T-helper 1 cell treated with Interleukin-12 subunit alpha and Interleukin-12 subunit beta and Interleukin-4 antibody, amounts not matched to agents 30 μg/mL and 1 μg/mL, for 36 hours (primary cell): ENCODE results near the gene RXRB.
A peak's percentile ranks its signal among the peaks of the same experiment; 100 is the strongest.

ENCODE experiments used
- H3K27ac Mint-ChIP-seq: one replicate; pipeline ENCODE4 v1.8.0; 2021; ENCODE audit warnings: mild to moderate bottlenecking, mixed read lengths
- H3K27me3 Mint-ChIP-seq: one replicate; pipeline ENCODE4 v1.8.0; 2021; ENCODE audit warnings: low read depth, mixed read lengths
- H3K36me3 Mint-ChIP-seq: one replicate; pipeline ENCODE4 v1.8.0; 2021; ENCODE audit warnings: low read depth, mixed read lengths
- H3K4me1 Mint-ChIP-seq: one replicate; pipeline ENCODE4 v1.8.0; 2021; ENCODE audit warnings: low read depth, mixed read lengths
- H3K4me3 Mint-ChIP-seq: one replicate; pipeline ENCODE4 v1.8.0; 2021; ENCODE audit warnings: mild to moderate bottlenecking, moderate library complexity, mixed read lengths
- H3K9me3 Mint-ChIP-seq: one replicate; pipeline ENCODE4 v1.8.0; 2021; ENCODE audit warnings: mixed read lengths

Gene RXRB

DNA sequence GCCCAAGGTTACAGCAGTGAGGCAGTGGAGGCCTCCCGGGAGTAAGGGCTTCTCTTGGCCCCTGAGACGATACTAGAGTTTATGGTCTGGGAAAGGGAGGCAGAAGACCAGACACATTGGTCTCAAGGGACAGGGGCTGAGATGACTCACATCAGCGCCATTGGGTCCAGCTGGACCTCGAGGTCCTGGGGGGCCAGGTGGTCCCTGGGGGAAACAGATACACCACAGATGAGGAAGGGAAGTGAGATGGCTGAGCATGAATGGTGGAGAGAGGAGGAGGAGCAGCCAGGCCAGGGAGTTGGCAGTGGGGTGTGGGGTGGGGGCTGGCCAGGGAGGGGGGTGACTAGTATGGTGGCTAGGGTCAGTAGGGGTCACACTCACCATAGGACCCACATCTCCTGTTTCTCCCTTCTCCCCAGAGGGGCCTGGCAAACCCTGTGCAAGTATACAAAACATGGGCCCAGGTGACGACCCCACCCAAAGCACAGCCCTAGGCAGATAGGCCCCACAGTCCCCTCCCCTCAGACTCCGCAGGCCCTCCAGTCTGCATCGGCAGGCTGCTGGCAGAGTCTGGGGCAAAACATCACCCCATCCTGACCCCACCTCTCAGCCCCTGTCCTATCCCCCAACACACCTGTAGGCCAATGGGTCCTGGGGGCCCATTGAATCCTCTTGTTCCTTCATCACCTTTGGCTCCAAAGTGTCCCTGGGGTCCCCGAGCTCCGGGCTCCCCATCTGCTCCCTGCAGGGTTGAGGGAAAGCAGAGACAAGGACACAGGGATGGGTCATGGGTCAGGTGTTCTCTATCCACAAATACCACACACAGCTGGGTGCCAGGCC, 30.1 kb downstream of the RXRB start:
- no peaks in the 10 kb centered on the region for H3K9me3 Mint-ChIP-seq
- H3K36me3 Mint-ChIP-seq, result no peaks in the 10 kb centered on the region
- H3K27me3 Mint-ChIP-seq, result peaks cover 5% of the 10 kb centered on the region
- H3K4me3 Mint-ChIP-seq, result no peak overlapping the region
- no peak overlapping the region for H3K27ac Mint-ChIP-seq
- no peaks in the 10 kb centered on the region for H3K4me1 Mint-ChIP-seq

DNA sequence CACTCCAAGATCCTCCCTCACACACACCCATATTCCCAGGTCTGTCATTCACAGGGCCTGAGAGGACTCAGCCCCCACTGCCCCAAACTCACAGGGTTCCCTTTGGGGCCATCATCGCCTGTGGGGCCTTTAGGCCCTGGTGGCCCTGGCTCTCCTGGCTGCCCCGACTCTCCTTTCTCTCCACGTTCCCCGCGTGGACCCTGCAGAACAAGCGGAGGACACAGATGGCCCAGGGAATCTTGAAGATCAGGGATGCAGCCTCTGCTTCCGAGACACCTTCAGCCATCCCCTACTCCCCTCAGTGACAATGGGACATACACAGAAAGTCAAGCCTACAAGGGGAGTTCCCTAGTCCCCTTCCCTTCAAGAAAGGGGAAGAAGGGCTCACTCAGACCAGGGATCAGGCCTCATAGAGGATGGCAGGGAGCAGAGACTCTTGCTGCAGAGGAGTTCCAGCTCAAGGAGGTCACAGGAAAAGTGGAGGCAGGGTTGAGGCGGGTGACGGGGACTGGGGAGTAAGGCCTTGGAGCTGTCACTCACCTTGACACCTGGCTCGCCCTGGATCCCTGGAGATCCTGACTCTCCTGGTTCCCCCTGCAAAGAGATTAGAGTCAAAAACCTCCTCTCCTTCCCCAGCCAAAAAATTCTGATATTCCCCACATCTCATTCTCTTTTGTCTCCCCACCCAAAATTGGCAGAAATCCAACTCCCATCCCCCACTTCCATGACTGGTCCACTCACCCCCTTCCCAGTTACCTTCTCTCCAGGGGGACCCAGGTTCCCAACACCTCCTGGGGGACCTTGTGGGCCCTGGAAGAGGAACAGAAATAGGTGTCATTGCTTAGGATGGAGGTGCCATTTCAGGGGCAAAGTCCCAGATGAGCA, 30.9 kb downstream of the RXRB start:
- Mint-ChIP-seq H3K4me3 (no peak overlapping the region), H3K36me3 (no peaks in the 10 kb centered on the region), H3K27ac (no peak overlapping the region), H3K9me3 (no peaks in the 10 kb centered on the region), H3K4me1 (no peaks in the 10 kb centered on the region), H3K27me3 (peaks cover 1% of the 10 kb centered on the region)

DNA sequence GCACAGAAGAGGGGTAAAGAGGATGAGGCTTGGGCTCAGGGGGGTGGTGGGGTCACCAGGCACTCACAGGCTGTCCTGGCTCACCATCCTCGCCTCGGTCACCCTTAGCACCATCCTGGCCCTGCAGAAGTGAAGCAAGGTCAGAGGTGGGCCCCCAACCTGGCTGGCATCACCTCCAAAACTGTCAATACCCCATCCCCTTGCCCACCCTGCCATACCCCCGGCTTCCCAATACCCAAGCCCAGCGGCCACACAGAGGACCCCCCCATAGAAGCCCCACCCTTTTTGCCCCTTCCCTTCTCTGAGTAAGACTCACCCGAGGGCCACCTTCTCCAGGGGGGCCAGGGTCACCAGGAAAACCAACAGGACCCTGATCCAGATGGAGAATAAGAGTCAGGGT, 31.8 kb downstream of the RXRB start:
- H3K4me1 Mint-ChIP-seq, result no peaks in the 10 kb centered on the region
- no peaks in the 10 kb centered on the region for H3K27me3 Mint-ChIP-seq
- no peak overlapping the region for H3K27ac Mint-ChIP-seq
- no peaks in the 10 kb centered on the region for H3K36me3 Mint-ChIP-seq
- H3K9me3 Mint-ChIP-seq, result no peaks in the 10 kb centered on the region
- H3K4me3 Mint-ChIP-seq, result no peak overlapping the region

DNA sequence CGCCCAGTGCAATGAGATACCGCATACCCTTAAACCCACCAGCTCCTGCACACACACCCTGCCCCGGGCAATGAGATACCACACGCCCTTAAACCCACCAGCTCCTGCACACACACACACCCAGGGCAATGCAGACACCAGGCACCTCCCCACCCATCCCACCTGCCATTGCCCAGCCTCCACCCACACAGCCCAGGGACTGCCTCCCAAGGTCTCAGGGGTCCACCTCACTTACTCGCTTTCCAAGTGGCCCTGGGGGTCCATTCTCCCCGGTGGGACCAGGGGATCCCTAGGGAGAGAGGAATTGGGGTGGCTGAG, 32.2 kb downstream of the RXRB start:
- no peak overlapping the region for H3K4me3 Mint-ChIP-seq
- H3K4me1 Mint-ChIP-seq, result no peaks in the 10 kb centered on the region
- H3K36me3 Mint-ChIP-seq, result no peaks in the 10 kb centered on the region
- no peak overlapping the region for H3K27ac Mint-ChIP-seq
- no peaks in the 10 kb centered on the region for H3K27me3 Mint-ChIP-seq
- no peaks in the 10 kb centered on the region for H3K9me3 Mint-ChIP-seq

DNA sequence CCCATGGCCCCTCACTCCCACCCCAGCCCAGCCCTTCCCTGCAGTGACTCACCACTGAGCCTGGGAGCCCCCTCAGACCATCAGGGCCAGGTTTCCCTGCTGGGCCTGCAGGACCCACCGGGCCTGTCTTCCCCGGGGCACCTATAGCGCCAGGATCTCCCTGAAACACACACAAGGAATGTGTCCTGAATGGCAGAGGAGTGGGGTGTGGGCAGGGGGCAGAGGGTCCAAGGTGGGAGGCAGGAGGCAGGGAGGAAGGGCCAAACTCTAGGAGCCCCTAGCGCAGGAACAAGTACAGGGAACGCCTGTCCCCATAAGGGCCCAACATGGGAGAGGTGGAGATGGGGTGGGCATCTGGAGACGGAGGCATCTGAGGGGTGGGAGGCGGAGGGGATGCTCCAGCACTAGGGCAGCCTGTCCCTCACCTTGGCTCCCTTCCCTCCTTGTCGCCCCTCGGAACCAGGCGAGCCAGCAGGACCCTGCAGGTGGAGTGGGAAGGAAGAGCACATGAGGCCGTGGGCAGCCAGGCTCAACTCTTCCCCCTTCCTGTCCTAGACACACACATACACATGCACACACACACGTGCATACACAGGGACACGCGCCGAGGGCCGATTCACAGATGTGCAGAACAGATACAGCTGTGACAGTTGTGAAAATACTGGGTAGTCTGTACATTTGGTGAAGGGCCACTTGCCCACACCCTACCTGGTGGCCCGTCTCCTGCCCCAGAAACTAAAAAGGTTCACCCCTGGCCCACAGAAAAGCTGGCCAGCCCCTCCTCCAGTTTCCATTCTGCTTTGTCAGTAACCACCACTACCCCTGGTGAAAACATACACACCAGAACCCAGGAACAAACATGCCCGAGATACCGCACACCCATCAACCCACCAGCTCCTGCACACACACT, 32.8 kb downstream of the RXRB start:
- Mint-ChIP-seq H3K27me3 (no peaks in the 10 kb centered on the region), H3K27ac (no peak overlapping the region), H3K9me3 (no peaks in the 10 kb centered on the region), H3K36me3 (no peaks in the 10 kb centered on the region), H3K4me3 (no peak overlapping the region), H3K4me1 (no peaks in the 10 kb centered on the region)

DNA sequence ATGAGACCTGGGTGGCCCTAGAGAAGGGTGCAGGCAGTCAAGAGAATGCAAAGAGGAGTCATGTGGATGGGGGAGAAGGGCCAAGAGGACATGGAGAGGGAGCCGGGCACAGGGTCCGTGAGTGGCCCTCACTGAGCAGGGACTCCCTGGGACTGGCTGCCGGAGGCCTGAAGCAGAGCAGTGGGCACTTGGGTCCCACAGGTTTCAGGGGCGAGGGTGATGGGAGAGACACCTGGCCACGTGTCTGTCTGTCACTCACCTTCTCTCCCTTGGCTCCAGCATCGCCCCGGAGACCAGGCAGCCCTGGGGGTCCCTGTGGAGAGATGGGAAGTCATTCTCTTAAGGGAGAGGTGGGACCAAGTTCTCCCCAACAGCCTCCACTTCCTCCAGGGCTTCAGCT, 33.7 kb downstream of the RXRB start:
- Mint-ChIP-seq H3K27me3 (no peaks in the 10 kb centered on the region), H3K4me3 (no peak overlapping the region), H3K36me3 (no peaks in the 10 kb centered on the region), H3K4me1 (no peaks in the 10 kb centered on the region), H3K9me3 (no peaks in the 10 kb centered on the region), H3K27ac (no peak overlapping the region)

DNA sequence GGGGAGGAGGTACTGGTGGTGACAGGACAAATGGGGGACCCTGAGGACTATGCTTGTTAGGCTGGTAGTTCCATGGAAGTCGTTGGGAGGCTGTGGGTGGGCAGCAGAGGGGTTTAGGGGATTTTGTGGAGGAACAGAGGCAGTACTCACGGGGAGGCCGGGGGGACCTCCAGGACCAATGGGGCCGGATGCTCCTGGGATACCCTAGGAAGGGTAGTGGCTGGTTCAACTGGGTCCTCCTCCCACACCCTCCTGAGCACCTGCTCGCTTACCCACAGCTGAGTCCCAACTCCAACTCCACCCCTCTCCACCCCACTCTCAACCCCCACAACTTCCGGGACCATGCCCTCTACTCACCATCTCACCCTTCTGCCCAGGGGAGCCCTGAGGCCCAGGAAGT, 34.1 kb downstream of the RXRB start:
- H3K4me3 Mint-ChIP-seq, result no peak overlapping the region
- no peaks in the 10 kb centered on the region for H3K27me3 Mint-ChIP-seq
- no peaks in the 10 kb centered on the region for H3K36me3 Mint-ChIP-seq
- peaks cover 2% of the 10 kb centered on the region for H3K4me1 Mint-ChIP-seq
- no peak overlapping the region for H3K27ac Mint-ChIP-seq
- H3K9me3 Mint-ChIP-seq, result no peaks in the 10 kb centered on the region

DNA sequence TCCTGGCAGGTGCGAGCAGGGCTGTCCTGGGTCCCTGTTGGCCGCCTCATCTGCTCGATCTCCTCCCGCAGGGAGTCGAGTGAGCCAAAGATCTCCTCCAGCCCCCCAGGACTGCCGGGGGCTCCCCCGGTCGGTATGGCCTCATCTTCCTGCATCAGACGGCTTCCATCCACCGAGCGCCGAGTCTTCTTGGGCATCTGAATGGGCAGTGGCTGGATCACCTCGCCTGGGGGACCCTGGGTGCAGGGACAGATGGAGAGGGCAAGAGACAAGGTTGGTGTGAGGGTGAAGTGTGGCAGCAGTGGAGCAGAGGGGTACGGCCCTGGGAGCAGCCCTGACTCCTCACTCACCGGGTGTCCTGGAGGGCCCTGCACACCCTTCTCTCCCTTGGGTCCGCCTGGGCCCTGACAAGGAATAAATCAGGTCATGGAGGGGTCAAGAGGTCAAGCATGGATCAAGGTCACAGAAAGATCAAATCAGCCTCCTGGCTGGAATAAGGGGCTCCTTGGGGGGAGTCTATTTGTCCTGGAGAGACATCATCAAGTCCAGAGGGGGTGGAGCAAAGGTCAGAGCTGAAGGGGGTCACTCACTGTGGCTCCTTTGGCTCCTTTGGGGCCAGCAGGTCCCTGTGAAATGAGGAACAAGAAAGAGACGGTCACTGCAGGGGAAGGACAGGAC, 34.7 kb downstream of the RXRB start:
- no peaks in the 10 kb centered on the region for H3K9me3 Mint-ChIP-seq
- no peak overlapping the region for H3K27ac Mint-ChIP-seq
- H3K36me3 Mint-ChIP-seq, result no peaks in the 10 kb centered on the region
- H3K4me3 Mint-ChIP-seq, result no peak overlapping the region
- H3K4me1 Mint-ChIP-seq, result peaks cover 8% of the 10 kb centered on the region
- H3K27me3 Mint-ChIP-seq, result no peaks in the 10 kb centered on the region

DNA sequence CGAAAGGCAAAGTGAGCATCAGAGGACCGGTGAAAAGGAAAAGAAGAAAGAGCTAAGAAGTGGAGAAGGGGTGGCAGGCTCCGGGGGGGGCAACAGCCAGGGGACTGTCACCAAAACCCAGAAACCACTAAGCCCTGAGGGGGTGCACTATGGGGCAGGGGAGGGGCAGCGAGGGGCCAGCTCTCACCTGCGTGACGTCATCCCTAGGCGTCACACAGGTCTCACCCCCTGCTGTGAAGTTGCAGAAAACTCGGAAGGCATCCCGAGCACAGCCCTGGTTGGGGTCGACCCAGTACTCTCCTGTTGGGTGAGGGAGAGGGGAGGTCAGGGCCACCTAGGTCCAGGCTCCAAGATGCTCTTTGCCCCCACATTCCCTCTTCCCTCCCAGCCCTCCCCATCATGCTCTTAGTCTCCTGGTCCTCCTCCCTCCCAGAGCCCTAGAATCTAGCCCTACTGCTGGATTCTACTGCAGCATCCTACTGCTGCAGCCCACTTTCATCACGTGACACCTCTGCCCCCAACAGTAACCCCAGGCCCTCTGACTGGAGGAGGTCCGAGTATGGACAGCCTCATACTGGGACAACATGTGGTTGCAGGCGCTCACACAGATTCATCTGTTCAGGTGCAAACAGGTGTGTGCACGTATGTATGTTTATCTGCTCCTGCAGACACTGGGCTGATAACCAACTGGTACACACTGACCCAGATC, 35.6 kb downstream of the RXRB start:
- H3K4me3 Mint-ChIP-seq, result no peak overlapping the region
- no peaks in the 10 kb centered on the region for H3K27me3 Mint-ChIP-seq
- H3K27ac Mint-ChIP-seq, result no peak overlapping the region
- no peaks in the 10 kb centered on the region for H3K9me3 Mint-ChIP-seq
- no peaks in the 10 kb centered on the region for H3K36me3 Mint-ChIP-seq
- peaks cover 8% of the 10 kb centered on the region for H3K4me1 Mint-ChIP-seq

DNA sequence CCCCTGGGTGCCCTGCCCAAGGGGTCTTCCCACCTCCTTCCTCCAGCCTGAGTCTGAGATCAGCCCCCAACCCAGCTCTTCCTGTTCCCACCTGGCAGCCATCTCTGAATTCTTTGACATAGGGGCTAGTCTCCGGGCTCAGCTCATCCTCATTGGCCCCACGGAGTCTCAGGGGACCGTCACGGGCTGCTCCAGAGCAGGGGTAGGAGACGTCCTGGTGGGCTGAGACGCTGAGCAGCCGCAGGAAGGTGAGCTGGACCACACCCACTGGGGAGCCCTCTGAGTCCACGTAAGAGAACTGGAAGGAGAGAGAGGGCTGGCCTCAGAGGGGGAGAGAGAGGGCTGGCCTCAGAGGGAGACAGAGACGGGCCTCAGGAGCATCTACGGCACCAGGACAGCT, 36.3 kb downstream of the RXRB start:
- Mint-ChIP-seq H3K36me3 (no peaks in the 10 kb centered on the region), H3K27ac (no peak overlapping the region), H3K9me3 (no peaks in the 10 kb centered on the region), H3K27me3 (no peaks in the 10 kb centered on the region), H3K4me1 (peaks cover 8% of the 10 kb centered on the region), H3K4me3 (no peak overlapping the region)

DNA sequence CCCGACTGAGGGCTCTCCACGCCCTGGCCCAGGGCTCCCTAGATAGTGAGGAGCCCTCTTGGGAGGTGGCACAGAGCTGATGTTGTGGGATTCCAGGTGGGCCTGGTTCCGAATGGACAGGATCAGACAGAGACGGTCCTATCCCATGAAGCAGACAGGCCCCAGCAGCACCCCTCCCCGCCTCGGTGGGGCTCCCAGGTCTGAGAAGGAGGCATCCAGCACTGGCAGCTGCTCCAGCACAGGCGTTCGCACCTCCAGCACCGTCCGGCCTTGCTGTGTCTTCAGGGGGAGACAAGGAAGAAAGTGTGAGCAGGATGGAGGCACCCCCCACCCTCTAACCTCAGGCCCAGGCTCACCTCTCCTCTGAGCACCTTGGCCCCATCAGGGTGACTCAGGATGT, 36.9 kb downstream of the RXRB start:
- no peak overlapping the region for H3K4me3 Mint-ChIP-seq
- peaks cover 8% of the 10 kb centered on the region for H3K4me1 Mint-ChIP-seq
- no peaks in the 10 kb centered on the region for H3K36me3 Mint-ChIP-seq
- H3K27ac Mint-ChIP-seq, result no peak overlapping the region
- H3K27me3 Mint-ChIP-seq, result no peaks in the 10 kb centered on the region
- H3K9me3 Mint-ChIP-seq, result no peaks in the 10 kb centered on the region

DNA sequence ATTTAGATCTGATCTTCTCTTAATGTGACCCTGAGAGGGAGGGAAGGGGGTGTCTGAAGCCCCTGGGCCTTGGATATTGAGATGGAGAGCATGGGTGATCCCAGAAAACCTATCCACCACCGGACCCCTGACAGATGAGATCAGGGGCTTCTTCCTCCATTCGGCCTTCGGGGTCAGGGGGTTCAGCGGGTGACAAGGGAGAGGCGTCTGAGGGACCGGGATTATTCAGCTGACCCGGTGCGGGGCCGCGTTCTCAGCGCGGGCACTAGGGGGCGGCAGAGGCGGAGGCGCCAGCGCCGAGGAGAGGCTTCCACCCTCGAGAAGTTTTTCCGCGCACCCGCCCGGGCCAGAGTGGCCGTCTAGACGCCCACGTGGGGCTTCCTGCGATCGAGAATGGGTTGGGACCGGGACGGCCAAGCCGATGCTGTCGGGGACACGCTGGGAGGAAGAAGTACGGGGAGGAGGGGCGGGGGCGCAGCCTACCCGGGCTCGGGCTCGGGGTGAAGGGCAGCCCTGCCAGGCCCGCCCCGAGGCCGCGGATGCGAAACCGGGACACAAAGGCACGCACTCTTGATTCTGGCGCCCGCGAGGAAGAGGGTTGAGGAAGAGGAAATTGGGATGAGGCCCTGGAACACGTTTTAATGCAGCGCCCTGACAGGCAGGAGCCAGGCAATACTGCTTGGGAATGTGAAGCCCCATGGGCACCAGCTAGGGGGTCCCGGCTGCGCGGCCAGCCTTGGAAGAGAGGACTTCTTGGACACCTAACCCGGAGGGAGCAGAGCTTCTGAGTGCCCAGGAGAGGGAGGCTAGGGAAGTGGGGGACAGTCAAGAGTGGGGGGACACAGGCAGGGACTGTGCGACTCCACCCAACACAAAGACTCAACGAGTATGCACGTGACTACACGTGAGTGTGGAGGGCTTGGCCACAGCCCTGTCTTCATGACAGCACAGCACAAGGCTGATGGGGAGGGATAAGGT, 38.8 kb downstream of the RXRB start:
- H3K4me1 Mint-ChIP-seq, result peaks cover 8% of the 10 kb centered on the region
- H3K4me3 Mint-ChIP-seq, result peak overlapping the region; percentile 85

More for the DNA sequence above, 38.8 kb downstream of the RXRB start:
- Mint-ChIP-seq H3K27ac (peak overlapping the region; percentile 49), H3K36me3 (no peaks in the 10 kb centered on the region), H3K9me3 (no peaks in the 10 kb centered on the region), H3K27me3 (no peaks in the 10 kb centered on the region)
